Measurements from ENCODE around the gene APOL3.

The APOL3 gene

DNA sequence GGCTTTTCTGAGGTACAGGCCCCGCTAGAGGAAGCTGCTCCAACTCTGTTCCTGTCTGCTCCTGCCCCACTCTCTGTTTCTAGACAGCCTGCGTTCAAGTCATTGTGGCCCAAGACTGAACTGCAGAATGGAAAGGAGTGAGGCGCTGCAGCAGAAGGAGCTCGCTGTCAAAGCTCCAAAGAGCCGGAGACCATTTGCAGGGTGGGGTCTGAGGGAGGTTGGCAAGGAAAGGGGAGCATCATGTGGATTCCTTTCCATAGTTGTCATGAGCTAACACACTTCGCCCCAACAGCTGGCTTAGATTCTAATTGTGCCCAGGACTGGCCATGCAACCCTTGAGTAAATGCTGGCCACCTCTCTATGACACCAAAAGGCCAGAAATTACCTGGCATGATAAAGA, 22.3 kb upstream of the APOL3 start:
- in situ Hi-C loops (cut with HindIII; ENCODE audit: low sequenced_read_pairs) = no loop called here
- TF ChIP-seq, protein P1, sequence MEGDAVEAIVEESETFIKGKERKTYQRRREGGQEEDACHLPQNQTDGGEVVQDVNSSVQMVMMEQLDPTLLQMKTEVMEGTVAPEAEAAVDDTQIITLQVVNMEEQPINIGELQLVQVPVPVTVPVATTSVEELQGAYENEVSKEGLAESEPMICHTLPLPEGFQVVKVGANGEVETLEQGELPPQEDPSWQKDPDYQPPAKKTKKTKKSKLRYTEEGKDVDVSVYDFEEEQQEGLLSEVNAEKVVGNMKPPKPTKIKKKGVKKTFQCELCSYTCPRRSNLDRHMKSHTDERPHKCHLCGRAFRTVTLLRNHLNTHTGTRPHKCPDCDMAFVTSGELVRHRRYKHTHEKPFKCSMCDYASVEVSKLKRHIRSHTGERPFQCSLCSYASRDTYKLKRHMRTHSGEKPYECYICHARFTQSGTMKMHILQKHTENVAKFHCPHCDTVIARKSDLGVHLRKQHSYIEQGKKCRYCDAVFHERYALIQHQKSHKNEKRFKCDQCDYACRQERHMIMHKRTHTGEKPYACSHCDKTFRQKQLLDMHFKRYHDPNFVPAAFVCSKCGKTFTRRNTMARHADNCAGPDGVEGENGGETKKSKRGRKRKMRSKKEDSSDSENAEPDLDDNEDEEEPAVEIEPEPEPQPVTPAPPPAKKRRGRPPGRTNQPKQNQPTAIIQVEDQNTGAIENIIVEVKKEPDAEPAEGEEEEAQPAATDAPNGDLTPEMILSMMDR (IDR thresholded peaks at IDR 0.05; ENCODE audit: low read depth, low read length, missing control alignments) = no peak

DNA sequence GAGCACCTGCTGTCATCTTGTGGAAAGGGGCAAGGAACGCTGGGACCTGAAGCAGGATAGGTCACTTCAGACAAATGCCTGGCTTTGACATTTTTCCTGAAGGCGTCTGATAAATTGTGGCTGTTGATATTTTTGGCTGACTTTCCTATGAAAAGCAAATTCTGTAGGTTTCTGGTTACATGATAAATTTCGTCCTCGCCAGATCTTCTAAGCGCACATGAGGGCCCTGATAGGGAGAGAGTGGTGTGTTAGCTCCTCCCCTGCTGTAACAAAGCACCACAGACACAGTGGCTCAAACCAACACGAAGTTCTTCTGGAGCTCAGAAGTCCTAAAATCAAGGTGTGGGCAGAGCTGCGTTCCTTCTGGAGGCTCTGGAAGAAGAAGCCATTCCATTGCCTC, 21.5 kb upstream of the APOL3 start:
- TF ChIP-seq, protein P1 (IDR thresholded peaks at IDR 0.05; ENCODE audit: low read depth, low read length, missing control alignments) = no peak
- DNase-seq (ENCODE audit: low read depth) = no peak
- no peak overlapping the region for H3K4me3 ChIP-seq (ENCODE audit: low read depth, low read length)
- in situ Hi-C loops (cut with HindIII; ENCODE audit: low sequenced_read_pairs) = no loop called here

More for the DNA sequence above, 22.3 kb upstream of the APOL3 start:
- H3K4me3 ChIP-seq (ENCODE audit: low read depth, low read length) = no peak overlapping the region
- DNase-seq (ENCODE audit: low read depth) = no peak

DNA sequence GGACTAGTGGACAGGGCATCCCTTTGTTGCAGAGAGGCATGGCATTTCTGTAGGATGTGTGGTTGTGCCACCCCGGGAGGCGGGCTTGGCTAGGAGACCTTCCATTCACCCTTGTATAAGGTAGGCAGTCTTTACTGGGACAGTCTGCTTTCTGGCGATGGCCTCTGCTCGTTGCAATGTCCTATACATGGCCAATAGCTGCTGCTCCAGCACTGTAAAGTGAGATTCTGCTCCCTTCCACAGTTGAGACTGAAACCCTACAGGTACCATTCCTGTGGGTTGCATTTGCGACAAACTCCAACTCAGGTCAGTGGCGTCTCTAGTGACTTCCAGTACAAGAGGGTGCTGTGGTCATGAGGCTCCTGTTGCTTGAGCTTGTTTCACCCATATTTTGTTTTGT, 20.4 kb upstream of the APOL3 start:
- no peak overlapping the region for H3K4me3 ChIP-seq (ENCODE audit: low read depth, low read length)
- in situ Hi-C loops (cut with HindIII; ENCODE audit: low sequenced_read_pairs) = no loop called here
- no peak for DNase-seq (ENCODE audit: low read depth)

DNA sequence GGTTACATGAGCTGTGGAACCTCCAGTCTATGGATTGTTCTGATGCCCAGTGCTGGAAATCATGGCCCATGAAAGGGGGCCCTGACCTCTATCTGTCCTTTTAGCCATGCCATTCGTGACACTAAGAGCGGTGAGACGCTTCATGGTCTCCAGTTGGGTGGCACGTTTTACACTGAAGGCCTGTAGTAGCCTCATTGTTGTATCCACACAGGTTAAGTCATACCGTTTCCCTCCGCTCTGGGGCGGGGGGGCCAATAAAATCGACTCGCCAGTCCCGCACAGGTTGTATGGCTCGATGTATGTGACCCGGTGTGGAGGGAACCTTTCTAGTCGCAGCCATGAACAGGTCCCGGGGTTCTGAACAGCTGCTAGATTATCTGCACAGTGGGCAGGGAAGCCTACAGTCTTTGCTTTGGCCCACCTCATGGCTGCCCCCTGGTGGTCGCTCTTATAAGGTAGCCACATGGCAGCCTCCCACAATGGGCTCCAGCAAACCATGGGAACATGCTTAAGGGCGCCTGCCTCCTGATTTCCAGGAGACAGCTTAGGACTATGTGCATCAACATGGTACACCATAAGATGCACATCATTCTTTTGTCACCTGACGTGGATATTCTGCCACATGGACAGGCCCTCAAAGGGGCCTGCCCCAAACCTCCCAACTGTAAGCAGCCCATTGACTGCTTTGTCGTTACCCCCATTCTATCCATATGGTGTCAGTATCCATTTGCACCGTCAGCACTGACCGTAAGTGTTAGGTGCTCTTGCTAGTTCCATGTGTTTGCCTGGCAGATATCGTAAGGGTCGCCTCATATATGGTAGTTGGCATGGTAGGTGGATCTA, 19.7 kb upstream of the APOL3 start:
- peak; percentile 33 for DNase-seq (ENCODE audit: low read depth)
- TF ChIP-seq, protein P1 (IDR thresholded peaks at IDR 0.05; ENCODE audit: low read depth, low read length, missing control alignments) = peak; percentile 80
- in situ Hi-C loops (cut with HindIII; ENCODE audit: low sequenced_read_pairs) = no loop called here
- no peak overlapping the region for H3K4me3 ChIP-seq (ENCODE audit: low read depth, low read length)

More for the DNA sequence above, 20.4 kb upstream of the APOL3 start:
- TF ChIP-seq, protein P1 (IDR thresholded peaks at IDR 0.05; ENCODE audit: low read depth, low read length, missing control alignments) = no peak

DNA sequence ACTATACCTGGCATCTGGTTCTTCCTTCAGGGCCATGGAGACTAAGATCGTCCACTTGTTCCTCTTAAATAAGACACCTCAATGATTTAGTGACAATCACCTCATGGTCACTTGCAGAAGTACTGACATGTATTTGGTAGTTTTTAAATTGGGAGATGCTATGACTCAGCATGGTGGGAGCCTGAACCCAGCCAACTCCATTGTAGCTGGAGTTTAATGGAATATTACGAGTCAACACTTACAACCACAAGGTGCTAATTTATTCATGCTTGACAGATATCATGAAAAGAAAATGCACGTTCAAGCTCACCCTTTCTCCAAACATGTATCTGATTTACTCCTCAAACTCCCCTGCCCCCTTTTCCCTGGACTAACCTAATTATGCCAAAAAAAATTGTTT, 16.6 kb upstream of the APOL3 start:
- DNase-seq (ENCODE audit: low read depth) = no peak
- H3K4me3 ChIP-seq (ENCODE audit: low read depth, low read length) = no peak overlapping the region
- TF ChIP-seq, protein P1 (IDR thresholded peaks at IDR 0.05; ENCODE audit: low read depth, low read length, missing control alignments) = no peak
- in situ Hi-C loops (cut with HindIII; ENCODE audit: low sequenced_read_pairs) = no loop called here

DNA sequence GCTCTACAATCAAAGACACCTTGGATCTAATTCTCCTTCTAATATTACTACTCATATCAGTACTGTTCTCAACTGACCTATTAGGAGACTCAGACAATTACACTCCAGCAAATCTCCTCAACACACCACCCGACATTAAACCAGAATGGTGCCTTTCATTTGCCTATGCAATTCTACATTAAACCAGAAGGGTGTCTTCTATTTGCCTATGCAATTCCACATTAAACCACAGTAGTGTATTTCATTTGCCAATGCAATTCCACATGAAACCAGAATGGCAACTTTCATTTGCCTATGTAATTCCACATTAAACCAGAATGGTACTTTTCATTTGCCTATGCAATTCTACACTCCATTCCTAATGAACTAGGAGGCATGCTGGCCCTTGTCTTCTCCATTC, 15.3 kb upstream of the APOL3 start:
- DNase-seq (ENCODE audit: low read depth) = no peak
- in situ Hi-C loops (cut with HindIII; ENCODE audit: low sequenced_read_pairs) = no loop called here
- TF ChIP-seq, protein P1 (IDR thresholded peaks at IDR 0.05; ENCODE audit: low read depth, low read length, missing control alignments) = no peak
- H3K4me3 ChIP-seq (ENCODE audit: low read depth, low read length) = no peak overlapping the region

Measured in astrocyte of the cerebellum (primary cell).